ENCODE measurements around the gene GPC5.

GPC5 gene

DNA sequence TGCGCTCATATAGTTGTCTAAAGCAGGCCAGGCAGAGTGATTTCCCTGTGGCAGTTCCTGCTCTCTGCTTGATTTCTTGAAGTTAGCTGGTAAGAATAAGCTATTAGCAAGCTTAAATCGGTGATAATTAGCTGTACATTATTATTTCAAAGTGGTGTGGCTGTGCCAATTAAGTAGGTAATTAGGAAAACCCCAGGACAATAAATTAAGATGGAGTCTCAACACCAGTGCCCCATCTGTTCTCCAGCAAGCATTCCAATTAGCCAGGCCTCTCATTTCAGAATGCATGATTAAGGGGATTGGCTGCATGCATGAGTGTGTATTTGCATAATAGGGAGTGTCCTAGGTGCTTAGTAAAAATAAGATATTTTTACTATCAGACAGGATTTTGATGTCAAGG lies 342.3 kb downstream of the GPC5 start:
- Histone ChIP-seq H3K9me3 (no peaks in the 10 kb centered on the region), H3K4me3 (no peak overlapping the region), H3K27me3 (no peaks in the 10 kb centered on the region), H3K36me3 (no peaks in the 10 kb centered on the region), H3K27ac (no peak overlapping the region), H3K4me1 (no peaks in the 10 kb centered on the region)
- no peak for DNase-seq
- intact Hi-C loops (cut with DNase I; ENCODE audit: low total_unique reads), result no loop called here
- TF ChIP-seq, protein P1, sequence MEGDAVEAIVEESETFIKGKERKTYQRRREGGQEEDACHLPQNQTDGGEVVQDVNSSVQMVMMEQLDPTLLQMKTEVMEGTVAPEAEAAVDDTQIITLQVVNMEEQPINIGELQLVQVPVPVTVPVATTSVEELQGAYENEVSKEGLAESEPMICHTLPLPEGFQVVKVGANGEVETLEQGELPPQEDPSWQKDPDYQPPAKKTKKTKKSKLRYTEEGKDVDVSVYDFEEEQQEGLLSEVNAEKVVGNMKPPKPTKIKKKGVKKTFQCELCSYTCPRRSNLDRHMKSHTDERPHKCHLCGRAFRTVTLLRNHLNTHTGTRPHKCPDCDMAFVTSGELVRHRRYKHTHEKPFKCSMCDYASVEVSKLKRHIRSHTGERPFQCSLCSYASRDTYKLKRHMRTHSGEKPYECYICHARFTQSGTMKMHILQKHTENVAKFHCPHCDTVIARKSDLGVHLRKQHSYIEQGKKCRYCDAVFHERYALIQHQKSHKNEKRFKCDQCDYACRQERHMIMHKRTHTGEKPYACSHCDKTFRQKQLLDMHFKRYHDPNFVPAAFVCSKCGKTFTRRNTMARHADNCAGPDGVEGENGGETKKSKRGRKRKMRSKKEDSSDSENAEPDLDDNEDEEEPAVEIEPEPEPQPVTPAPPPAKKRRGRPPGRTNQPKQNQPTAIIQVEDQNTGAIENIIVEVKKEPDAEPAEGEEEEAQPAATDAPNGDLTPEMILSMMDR (IDR thresholded peaks at IDR 0.05), result no peak

DNA sequence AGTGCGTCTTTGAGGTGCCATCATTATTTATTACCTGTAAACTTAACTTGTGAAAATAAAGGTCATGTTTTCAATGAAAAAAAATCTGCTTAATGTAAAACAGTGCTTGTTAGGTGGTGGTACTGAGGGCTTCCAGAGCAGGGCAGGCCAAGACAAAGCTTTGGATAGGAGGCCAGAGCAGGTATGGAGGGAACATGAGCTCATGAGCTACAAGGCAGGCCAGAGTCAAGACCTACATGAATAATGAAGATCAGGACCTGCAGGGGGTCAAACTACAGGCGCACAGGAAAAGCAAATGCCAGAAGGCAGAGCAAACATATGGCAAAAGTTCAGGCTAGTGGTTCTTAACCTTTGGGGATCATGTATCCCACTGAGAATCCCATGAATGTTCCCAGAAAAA lies 343.5 kb downstream of the GPC5 start:
- TF ChIP-seq, protein P1 (IDR thresholded peaks at IDR 0.05), result no peak
- H3K36me3 ChIP-seq, result no peaks in the 10 kb centered on the region
- H3K9me3 ChIP-seq, result no peaks in the 10 kb centered on the region
- DNase-seq, result no peak
- no peak overlapping the region for H3K4me3 ChIP-seq
- intact Hi-C loops (cut with DNase I; ENCODE audit: low total_unique reads), result no loop called here
- H3K27me3 ChIP-seq, result no peaks in the 10 kb centered on the region
- no peak overlapping the region for H3K27ac ChIP-seq
- H3K4me1 ChIP-seq, result no peaks in the 10 kb centered on the region

DNA sequence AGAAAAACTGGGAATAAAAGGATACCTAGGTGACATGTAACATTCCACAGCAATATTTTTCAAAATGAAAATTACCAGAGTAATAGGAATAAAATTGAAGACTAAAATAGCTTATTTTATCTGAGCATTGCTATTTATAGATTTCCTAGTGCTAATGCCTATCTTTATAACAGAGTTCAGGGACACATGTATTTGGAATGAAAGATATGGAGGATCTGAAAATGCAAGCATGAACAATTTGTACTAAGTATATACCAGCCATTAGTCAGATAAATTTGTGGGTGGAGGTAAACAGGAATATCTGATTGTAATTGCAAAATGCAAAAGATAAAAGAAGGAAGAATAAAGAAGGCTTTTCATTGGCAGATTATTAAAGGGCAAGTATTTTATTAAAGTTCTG lies 345.9 kb downstream of the GPC5 start:
- TF ChIP-seq, protein P1 (IDR thresholded peaks at IDR 0.05), result no peak
- no peak overlapping the region for H3K4me3 ChIP-seq
- intact Hi-C loops (cut with DNase I; ENCODE audit: low total_unique reads), result no loop called here
- H3K4me1 ChIP-seq, result no peaks in the 10 kb centered on the region
- no peak for DNase-seq
- H3K9me3 ChIP-seq, result no peaks in the 10 kb centered on the region
- H3K27ac ChIP-seq, result no peak overlapping the region
- no peaks in the 10 kb centered on the region for H3K27me3 ChIP-seq
- H3K36me3 ChIP-seq, result no peaks in the 10 kb centered on the region

DNA sequence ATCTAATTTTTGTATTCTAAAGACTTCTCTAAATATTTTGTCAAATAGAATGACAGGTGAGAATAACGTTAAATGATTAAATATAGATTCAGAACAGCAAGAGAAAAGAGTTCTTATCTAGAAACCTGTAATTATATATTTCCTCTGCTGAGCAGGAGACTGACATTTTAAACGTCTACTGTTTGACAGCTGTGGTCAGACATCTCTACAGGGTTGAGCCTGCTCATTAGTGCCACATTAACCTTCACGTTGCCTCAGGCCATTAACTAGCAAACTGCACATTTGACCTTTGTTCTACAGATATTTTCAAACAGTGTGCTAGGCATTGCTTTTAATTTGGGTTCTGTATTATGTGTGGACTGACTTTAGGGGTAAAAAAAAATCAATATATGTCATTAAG lies 347.5 kb downstream of the GPC5 start:
- no peaks in the 10 kb centered on the region for H3K27me3 ChIP-seq
- H3K36me3 ChIP-seq, result no peaks in the 10 kb centered on the region
- no peaks in the 10 kb centered on the region for H3K4me1 ChIP-seq
- no peak for DNase-seq
- H3K4me3 ChIP-seq, result no peak overlapping the region
- TF ChIP-seq, protein P1 (IDR thresholded peaks at IDR 0.05), result no peak
- H3K27ac ChIP-seq, result no peak overlapping the region
- H3K9me3 ChIP-seq, result no peaks in the 10 kb centered on the region
- intact Hi-C loops (cut with DNase I; ENCODE audit: low total_unique reads), result no loop called here

DNA sequence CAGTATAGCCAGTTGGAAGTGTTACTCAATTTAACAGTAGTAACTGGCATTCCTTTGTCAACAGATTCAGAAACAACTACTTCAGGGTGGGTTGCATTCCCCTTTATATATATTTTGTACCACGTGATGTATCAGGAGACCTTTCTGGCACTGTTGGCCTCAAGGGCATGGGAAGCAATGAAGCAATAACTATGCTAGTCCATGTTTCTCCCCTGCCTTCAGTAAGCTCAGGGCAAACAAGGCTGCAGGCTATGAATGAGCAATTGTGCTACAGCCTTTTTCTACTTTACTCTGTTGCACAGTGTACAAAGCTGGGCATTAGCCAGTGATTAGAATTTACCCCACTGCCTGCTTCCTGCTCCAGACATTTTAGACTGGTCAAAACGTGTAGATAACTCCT lies 348.8 kb downstream of the GPC5 start:
- Histone ChIP-seq H3K4me1 (no peaks in the 10 kb centered on the region), H3K4me3 (no peak overlapping the region), H3K27ac (no peak overlapping the region), H3K36me3 (no peaks in the 10 kb centered on the region), H3K9me3 (no peaks in the 10 kb centered on the region), H3K27me3 (no peaks in the 10 kb centered on the region)
- TF ChIP-seq, protein P1 (IDR thresholded peaks at IDR 0.05), result no peak
- intact Hi-C loops (cut with DNase I; ENCODE audit: low total_unique reads), result no loop called here
- no peak for DNase-seq

DNA sequence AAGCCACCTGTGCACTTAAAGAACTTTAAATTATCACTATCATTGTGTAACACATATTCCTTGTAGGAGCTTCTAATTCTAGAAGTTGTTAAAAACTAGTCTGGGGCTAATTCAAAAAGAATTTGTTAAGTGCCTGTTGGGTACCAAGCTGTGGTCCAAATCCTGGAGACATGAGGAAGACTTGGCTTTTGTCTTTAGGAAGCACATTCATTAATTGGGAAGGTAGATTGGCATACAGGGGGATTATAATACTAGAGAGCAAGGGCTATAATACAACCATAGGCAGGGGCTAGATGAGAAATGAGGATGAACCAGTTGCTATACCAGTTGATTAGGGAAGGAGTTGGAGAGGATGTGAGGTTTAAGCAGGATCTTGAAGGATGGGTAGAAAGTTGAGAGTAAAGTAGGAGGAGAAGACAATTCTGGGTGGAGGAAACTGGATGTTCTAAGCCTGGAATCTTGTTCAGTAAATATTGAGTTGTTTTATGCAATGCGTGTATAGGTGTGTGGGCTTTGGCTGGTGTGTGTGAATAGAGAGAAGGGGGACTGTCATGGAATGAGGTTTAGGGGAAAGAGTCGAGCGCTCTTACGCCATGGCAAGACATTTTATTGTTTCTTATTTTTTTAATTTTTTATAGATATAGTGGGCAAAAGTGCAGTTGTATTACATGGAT lies 350.1 kb downstream of the GPC5 start:
- Histone ChIP-seq H3K9me3 (no peaks in the 10 kb centered on the region), H3K4me3 (no peak overlapping the region), H3K4me1 (no peaks in the 10 kb centered on the region), H3K36me3 (no peaks in the 10 kb centered on the region), H3K27me3 (no peaks in the 10 kb centered on the region), H3K27ac (no peak overlapping the region)
- no peak for DNase-seq
- intact Hi-C loops (cut with DNase I; ENCODE audit: low total_unique reads), result no loop called here
- TF ChIP-seq, protein P1 (IDR thresholded peaks at IDR 0.05), result no peak

Data from tibial artery (tissue), 4 donors.